Fibroblast of pulmonary artery (primary cell): ENCODE results near the gene SLC35B3.

ENCODE experiments used
- DNase-seq: peaks from one replicate; pipeline ENCODE4 v3.0.0-alpha.2; 2010; ENCODE audit warnings: low read depth
- H3K4me3 ChIP-seq: replicated peaks from 2 replicates; pipeline ENCODE4 v1.5.1; 2011; ENCODE audit warnings: low read depth, mild to moderate bottlenecking, control low read depth, low read length, moderate library complexity
- TF ChIP-seq, protein P1 (sequence below): IDR thresholded peaks from 2 replicates; pipeline ENCODE4 v1.5.1; 2011; ENCODE audit warnings: mild to moderate bottlenecking, control low read depth, low read length, inconsistent platforms; ENCODE audit errors: missing control alignments

The SLC35B3 gene

DNA sequence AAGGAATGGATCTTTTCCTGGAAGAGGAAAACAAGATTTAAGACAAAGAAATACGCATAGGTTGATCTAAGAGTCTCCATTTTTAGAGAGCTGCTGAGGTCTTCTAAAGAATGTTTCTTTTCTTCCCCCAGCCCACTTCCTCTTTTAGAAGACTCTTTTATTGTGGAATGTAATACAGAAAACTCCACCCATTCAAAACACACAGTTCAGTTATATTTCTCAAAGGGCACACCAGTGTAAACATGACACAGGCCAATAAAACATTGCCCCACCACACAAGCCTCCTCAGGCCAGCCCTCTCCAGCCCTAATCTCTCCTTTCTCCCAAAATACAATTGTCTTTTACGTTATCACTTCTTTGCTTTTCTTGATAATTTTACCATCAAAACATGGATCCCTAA lies 42.8 kb downstream of the SLC35B3 start:
- DNase-seq = no peak

GRCh38 chr6:8391934-8392333 lies 43.4 kb downstream of the SLC35B3 start:
- H3K4me3 ChIP-seq = no peak overlapping the region
- no peak for DNase-seq
- TF ChIP-seq, protein P1, sequence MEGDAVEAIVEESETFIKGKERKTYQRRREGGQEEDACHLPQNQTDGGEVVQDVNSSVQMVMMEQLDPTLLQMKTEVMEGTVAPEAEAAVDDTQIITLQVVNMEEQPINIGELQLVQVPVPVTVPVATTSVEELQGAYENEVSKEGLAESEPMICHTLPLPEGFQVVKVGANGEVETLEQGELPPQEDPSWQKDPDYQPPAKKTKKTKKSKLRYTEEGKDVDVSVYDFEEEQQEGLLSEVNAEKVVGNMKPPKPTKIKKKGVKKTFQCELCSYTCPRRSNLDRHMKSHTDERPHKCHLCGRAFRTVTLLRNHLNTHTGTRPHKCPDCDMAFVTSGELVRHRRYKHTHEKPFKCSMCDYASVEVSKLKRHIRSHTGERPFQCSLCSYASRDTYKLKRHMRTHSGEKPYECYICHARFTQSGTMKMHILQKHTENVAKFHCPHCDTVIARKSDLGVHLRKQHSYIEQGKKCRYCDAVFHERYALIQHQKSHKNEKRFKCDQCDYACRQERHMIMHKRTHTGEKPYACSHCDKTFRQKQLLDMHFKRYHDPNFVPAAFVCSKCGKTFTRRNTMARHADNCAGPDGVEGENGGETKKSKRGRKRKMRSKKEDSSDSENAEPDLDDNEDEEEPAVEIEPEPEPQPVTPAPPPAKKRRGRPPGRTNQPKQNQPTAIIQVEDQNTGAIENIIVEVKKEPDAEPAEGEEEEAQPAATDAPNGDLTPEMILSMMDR = no peak

More for the DNA sequence above, 42.8 kb downstream of the SLC35B3 start:
- no peak overlapping the region for H3K4me3 ChIP-seq
- TF ChIP-seq, protein P1 = no peak

- TF ChIP-seq, protein P1 = no peak
- DNase-seq = no peak
- no peak overlapping the region for H3K4me3 ChIP-seq
Observed at GRCh38 chr6:8389036-8389818, 46.1 kb downstream of the SLC35B3 start.

- H3K4me3 ChIP-seq = no peak overlapping the region
- DNase-seq = no peak
- TF ChIP-seq, protein P1 = no peak
Observed at GRCh38 chr6:8387942-8388437, 47.4 kb downstream of the SLC35B3 start.

GRCh38 chr6:8383584-8383983 lies 51.8 kb downstream of the SLC35B3 start:
- no peak for DNase-seq
- TF ChIP-seq, protein P1 = no peak
- H3K4me3 ChIP-seq = no peak overlapping the region

DNA sequence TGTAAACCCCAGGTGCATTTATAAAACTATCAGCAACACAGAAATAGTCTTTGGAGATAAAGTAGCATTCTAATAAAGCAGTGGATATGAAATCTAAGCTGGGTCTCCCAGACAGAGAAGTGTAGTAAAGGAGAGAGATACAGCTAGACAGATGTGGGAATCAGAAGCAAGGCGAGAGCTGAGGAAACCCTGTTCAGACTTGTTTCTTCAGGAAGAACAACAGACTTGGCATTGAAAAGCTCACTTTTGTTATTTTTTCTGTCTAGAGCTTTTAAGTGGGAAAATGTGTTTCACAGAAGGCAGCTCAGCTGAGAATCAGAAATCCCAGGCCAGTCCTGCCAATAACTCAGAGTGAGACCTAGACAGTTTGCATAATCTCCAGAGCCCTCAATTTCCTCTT lies 52.9 kb downstream of the SLC35B3 start:
- TF ChIP-seq, protein P1 = no peak
- H3K4me3 ChIP-seq = no peak overlapping the region
- DNase-seq = no peak

DNA sequence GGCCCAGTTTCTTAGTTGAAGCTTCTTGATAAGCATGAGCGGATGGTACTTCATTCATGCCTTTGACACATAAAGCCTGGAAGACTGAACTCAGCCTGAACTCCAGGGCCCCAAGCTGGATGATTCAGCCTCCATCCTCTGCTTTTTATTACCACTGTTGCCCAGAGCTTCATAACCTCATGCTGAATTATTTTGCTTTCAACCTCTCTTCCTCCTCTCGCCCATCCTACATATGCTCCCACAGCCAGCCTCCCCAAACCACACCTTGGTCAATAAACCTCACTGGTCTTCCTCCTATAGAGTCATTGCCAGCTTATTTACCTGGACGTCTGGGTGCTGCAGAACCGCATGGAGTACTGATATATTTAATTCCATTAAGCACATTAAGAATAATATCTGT lies 59.4 kb downstream of the SLC35B3 start:
- TF ChIP-seq, protein P1 = no peak
- no peak overlapping the region for H3K4me3 ChIP-seq
- DNase-seq = no peak
